Stimulated activated CD4-positive, alpha-beta T cell treated with anti-CD3 and anti-CD28 coated beads, Interleukin-15, amount 100 ng/mL, for 24 hours (primary cell): Measurements from ENCODE around the gene TMEM106B.
"Not testable (repeated sequence)": the region's sequence is repeated elsewhere in the genome, so short reads cannot be mapped to it uniquely, and the experiment has no call there.

Experiments used
- DNase-seq: peaks from one replicate; pipeline ENCODE4 v3.0.0-alpha.2; 2020

The TMEM106B gene

GRCh38 chr7:12211054-12211710, at the start of gene TMEM106B:
Gene TMEM106B (plus strand): TSS chr7:12211294. CDS start chr7:12214811, 3,517 bp downstream.
- peak; percentile 98 for DNase-seq

- DNase-seq: no peak
Observed at GRCh38 chr7:12162415-12163113, 48.5 kb upstream of the TMEM106B start.

GRCh38 chr7:12168065-12168464, 43.0 kb upstream of the TMEM106B start:
- not testable (repeated sequence) for DNase-seq

- peak; percentile 35 for DNase-seq
Observed at GRCh38 chr7:12169981-12170820, 40.9 kb upstream of the TMEM106B start.

- DNase-seq: no peak
Observed at GRCh38 chr7:12173671-12174070, 37.4 kb upstream of the TMEM106B start.

GRCh38 chr7:12174931-12175330, 36.2 kb upstream of the TMEM106B start:
- DNase-seq: no peak

- DNase-seq: no peak
Observed at GRCh38 chr7:12178317-12178716, 32.8 kb upstream of the TMEM106B start.

- no peak for DNase-seq
Observed at GRCh38 chr7:12194426-12194825, 16.7 kb upstream of the TMEM106B start.

- no peak for DNase-seq
Observed at GRCh38 chr7:12196386-12196785, 14.7 kb upstream of the TMEM106B start.

GRCh38 chr7:12199363-12199762, 11.7 kb upstream of the TMEM106B start:
- DNase-seq: no peak

GRCh38 chr7:12207046-12207445, 4.0 kb upstream of the TMEM106B start:
- DNase-seq: no peak

GRCh38 chr7:12209221-12209620, 1.9 kb upstream of the TMEM106B start:
- no peak for DNase-seq

GRCh38 chr7:12210179-12211053, 678 bp upstream of the TMEM106B start:
- no peak for DNase-seq

GRCh38 chr7:12211711-12212485, 804 bp downstream of the TMEM106B start:
- no peak for DNase-seq

GRCh38 chr7:12217311-12217710, 6.2 kb downstream of the TMEM106B start:
- no peak for DNase-seq

- DNase-seq: no peak
Observed at GRCh38 chr7:12220389-12221046, 9.4 kb downstream of the TMEM106B start.

GRCh38 chr7:12221414-12221813, 10.3 kb downstream of the TMEM106B start:
- DNase-seq: no peak

GRCh38 chr7:12222889-12223579, 11.9 kb downstream of the TMEM106B start:
- no peak for DNase-seq

GRCh38 chr7:12225017-12225416, 13.9 kb downstream of the TMEM106B start:
- DNase-seq: not testable (repeated sequence)

GRCh38 chr7:12226756-12227155, 15.7 kb downstream of the TMEM106B start:
- DNase-seq: no peak

- DNase-seq: no peak
Observed at GRCh38 chr7:12228024-12228423, 16.9 kb downstream of the TMEM106B start.
